ENCODE results near the gene GPR52. TPM values are rescaled to one million over a fixed set of nuclear protein-coding genes. Genes with fewer than 3 reads are reported as not detected.

The GPR52 gene
- polyA plus RNA-seq, 1 donor (not counting 4 experiments of a cell fraction or from before 2014, with no cell fraction given): 0.16 TPM

DNA sequence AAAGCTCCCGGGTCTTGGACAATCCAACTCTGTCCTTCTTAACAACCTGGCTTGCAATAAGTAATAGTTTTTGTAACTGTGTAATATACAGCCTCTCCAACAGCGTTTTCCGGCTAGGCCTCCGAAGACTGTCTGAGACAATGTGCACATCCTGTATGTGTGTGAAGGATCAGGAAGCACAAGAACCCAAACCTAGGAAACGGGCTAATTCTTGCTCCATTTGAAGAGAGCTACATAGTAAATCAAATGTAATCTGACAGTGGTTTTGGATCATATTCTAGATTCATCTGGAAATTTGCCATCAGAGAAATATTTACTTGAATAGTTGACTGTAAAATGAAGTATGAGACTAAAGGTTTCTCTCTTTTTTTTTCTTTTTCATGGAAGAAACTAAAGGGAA lies 1.2 kb downstream of the GPR52 start:
- no peak for TF ChIP-seq EZH2 (IDR thresholded peaks at IDR 0.05; ENCODE audit: low read length)
- TF ChIP-seq, protein P1, sequence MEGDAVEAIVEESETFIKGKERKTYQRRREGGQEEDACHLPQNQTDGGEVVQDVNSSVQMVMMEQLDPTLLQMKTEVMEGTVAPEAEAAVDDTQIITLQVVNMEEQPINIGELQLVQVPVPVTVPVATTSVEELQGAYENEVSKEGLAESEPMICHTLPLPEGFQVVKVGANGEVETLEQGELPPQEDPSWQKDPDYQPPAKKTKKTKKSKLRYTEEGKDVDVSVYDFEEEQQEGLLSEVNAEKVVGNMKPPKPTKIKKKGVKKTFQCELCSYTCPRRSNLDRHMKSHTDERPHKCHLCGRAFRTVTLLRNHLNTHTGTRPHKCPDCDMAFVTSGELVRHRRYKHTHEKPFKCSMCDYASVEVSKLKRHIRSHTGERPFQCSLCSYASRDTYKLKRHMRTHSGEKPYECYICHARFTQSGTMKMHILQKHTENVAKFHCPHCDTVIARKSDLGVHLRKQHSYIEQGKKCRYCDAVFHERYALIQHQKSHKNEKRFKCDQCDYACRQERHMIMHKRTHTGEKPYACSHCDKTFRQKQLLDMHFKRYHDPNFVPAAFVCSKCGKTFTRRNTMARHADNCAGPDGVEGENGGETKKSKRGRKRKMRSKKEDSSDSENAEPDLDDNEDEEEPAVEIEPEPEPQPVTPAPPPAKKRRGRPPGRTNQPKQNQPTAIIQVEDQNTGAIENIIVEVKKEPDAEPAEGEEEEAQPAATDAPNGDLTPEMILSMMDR (optimal IDR thresholded peaks at IDR 0.05 in 1 of 3, IDR thresholded peaks at IDR 0.05 in 1 of 3, conservative IDR thresholded peaks at IDR 0.05 in 1 of 3; ENCODE audit: extremely low read depth in 1 of 3, insufficient read depth in 2 of 3, low read length in 3 of 3): no peak
- Histone ChIP-seq H3K4me3 (ENCODE audit: control insufficient read depth in 2 of 3, extremely low read depth in 1 of 3, insufficient read depth in 2 of 3, low read depth in 1 of 3, low read length in 3 of 3) (no peak overlapping the region), H3K9me3 (ENCODE audit: control insufficient read depth, low read depth, low read length) (no peaks in the 10 kb centered on the region), H3K9me1 (ENCODE audit: control insufficient read depth, extremely low read depth, insufficient read depth, low read length) (no peaks in the 10 kb centered on the region), H3K27ac (ENCODE audit: control insufficient read depth, insufficient read depth, low read length) (no peak overlapping the region), H2AFZ (ENCODE audit: control insufficient read depth, low read length) (no peak overlapping the region), H4K20me1 (ENCODE audit: control insufficient read depth, extremely low read depth, insufficient read depth, low read length) (no peaks in the 10 kb centered on the region), H3K79me2 (ENCODE audit: control insufficient read depth, insufficient read depth, low read length) (no peaks in the 10 kb centered on the region), H3K27me3 (ENCODE audit: control insufficient read depth, extremely low read depth, insufficient read depth, low read length) (no peaks in the 10 kb centered on the region), H3K9ac (ENCODE audit: control insufficient read depth, extremely low read depth, insufficient read depth, low read length) (no peak overlapping the region), H3K4me2 (ENCODE audit: control insufficient read depth, extremely low read depth, insufficient read depth, low read depth, low read length) (no peak overlapping the region), H3K36me3 (ENCODE audit: control insufficient read depth in 2 of 2, extremely low read depth in 1 of 2, insufficient read depth in 2 of 2, low read length in 2 of 2) (no peaks in the 10 kb centered on the region), H3K4me1 (ENCODE audit: control insufficient read depth, extremely low read depth, insufficient read depth, low read length) (no peaks in the 10 kb centered on the region)
- DNase-seq (ENCODE audit: low read depth, low spot score): no peak
- FAIRE-seq: no peak
- dilution Hi-C loops (cut with MboI; ENCODE audit: extremely low pct_ligation_motif_present, low sequenced_read_pairs): no loop called here

DNA sequence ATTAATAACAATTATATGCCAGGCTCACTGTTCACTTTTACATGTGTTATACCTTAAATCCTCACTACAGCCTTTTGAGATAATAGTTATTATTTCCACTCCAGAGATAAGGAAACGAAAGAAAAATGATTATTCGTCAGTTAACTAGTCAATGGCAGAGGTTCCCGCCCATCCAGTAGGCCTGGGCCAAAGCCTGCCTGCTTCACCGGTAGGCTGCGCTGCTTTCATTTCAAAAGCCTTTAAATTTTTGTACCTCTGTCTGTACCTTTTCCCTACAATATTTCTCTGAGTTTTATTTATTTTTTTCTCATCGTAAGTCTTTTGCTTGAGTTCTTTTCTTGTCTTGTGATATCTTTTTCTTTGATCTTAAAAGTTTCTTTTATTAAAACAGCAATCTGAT lies 3.6 kb downstream of the GPR52 start:
- Histone ChIP-seq H2AFZ (ENCODE audit: control insufficient read depth, low read length) (no peak overlapping the region), H3K27me3 (ENCODE audit: control insufficient read depth, extremely low read depth, insufficient read depth, low read length) (no peaks in the 10 kb centered on the region), H3K4me1 (ENCODE audit: control insufficient read depth, extremely low read depth, insufficient read depth, low read length) (no peaks in the 10 kb centered on the region), H3K4me2 (ENCODE audit: control insufficient read depth, extremely low read depth, insufficient read depth, low read depth, low read length) (no peak overlapping the region), H4K20me1 (ENCODE audit: control insufficient read depth, extremely low read depth, insufficient read depth, low read length) (no peaks in the 10 kb centered on the region), H3K9me3 (ENCODE audit: control insufficient read depth, low read depth, low read length) (no peaks in the 10 kb centered on the region), H3K9ac (ENCODE audit: control insufficient read depth, extremely low read depth, insufficient read depth, low read length) (no peak overlapping the region), H3K36me3 (ENCODE audit: control insufficient read depth in 2 of 2, extremely low read depth in 1 of 2, insufficient read depth in 2 of 2, low read length in 2 of 2) (no peaks in the 10 kb centered on the region), H3K9me1 (ENCODE audit: control insufficient read depth, extremely low read depth, insufficient read depth, low read length) (no peaks in the 10 kb centered on the region), H3K4me3 (ENCODE audit: control insufficient read depth in 2 of 3, extremely low read depth in 1 of 3, insufficient read depth in 2 of 3, low read depth in 1 of 3, low read length in 3 of 3) (no peak overlapping the region), H3K27ac (ENCODE audit: control insufficient read depth, insufficient read depth, low read length) (no peak overlapping the region), H3K79me2 (ENCODE audit: control insufficient read depth, insufficient read depth, low read length) (no peaks in the 10 kb centered on the region)
- DNase-seq (ENCODE audit: low read depth, low spot score) (no peak), FAIRE-seq (no peak)
- TF ChIP-seq EZH2 (IDR thresholded peaks at IDR 0.05; ENCODE audit: low read length): no peak
- TF ChIP-seq, protein P1 (optimal IDR thresholded peaks at IDR 0.05 in 1 of 3, IDR thresholded peaks at IDR 0.05 in 1 of 3, conservative IDR thresholded peaks at IDR 0.05 in 1 of 3; ENCODE audit: extremely low read depth in 1 of 3, insufficient read depth in 2 of 3, low read length in 3 of 3): no peak
- dilution Hi-C loops (cut with MboI; ENCODE audit: extremely low pct_ligation_motif_present, low sequenced_read_pairs): no loop called here

Measured in keratinocyte (primary cell).